ENCODE measurements around the gene PLA2R1. TPM values are rescaled to one million over a fixed set of nuclear protein-coding genes. Genes with fewer than 3 reads are reported as not detected.

The PLA2R1 gene
- polyA plus RNA-seq, 3 donors = not detected

DNA sequence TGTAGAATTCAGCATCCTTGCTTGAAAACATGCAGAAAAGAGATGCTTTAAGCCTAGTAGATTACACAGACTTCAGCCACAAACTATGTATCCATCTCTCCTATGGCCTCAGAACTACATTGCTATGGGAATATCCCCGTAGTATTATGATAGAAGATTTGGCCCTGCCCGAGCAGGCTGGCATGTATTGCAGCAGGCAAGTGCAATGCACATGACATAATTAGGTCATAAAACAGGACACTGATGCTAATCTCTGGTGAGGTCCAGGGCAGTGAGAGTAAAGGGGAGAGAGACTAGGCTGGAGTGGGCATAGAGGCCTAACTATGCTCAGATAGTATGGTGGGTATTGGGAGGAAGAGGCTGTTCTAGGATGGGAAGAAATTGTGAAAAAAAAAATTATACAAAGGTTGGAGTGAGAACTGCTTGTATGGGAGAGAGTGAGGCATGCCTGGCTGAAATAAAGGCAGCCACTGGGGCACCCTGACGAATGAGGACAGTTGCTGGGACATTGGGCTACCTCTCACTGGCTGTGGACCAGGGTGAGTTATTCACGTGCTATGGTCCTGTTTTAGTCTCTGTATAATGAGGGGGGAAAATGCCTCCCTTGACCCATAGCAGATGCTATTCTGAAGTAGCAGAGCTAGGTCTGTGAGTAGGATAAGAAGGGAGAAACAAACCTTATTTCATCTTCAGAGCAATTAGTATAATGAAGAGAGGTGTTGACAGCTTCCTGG lies 1.6 kb upstream of the PLA2R1 start:
- Histone ChIP-seq H3K27ac (ENCODE audit: low read depth in 1 of 2, low read length in 2 of 2) (no peak overlapping the region), H2AFZ (ENCODE audit: insufficient read depth, low read depth, low read length, poor library complexity, severe bottlenecking) (no peak overlapping the region), H3K36me3 (replicated peaks in 1 of 2; ENCODE audit: control insufficient read depth in 1 of 2, insufficient read depth in 2 of 2, low read length in 2 of 2) (no peaks in the 10 kb centered on the region), H3K4me1 (ENCODE audit: control insufficient read depth in 1 of 2, insufficient read depth in 2 of 2, low read length in 2 of 2) (peaks cover 7 to 17% of the 10 kb centered on the region in 2 donors), H3K4me2 (replicated peaks; ENCODE audit: extremely low read depth, low read length, poor library complexity, severe bottlenecking) (no peak overlapping the region), H3K9ac (ENCODE audit: insufficient read depth, low read length, poor library complexity, severe bottlenecking) (no peak overlapping the region), H3K27me3 (ENCODE audit: control insufficient read depth in 2 of 2, insufficient read depth in 2 of 2, low read length in 2 of 2) (peaks cover 6 to 32% of the 10 kb centered on the region in 2 donors), H3K4me3 (replicated peaks in 1 of 3; ENCODE audit: low read depth in 2 of 3, low read length in 3 of 3) (no peak overlapping the region), H4K20me1 (ENCODE audit: insufficient read depth, low read length) (no peaks in the 10 kb centered on the region), H3K9me3 (replicated peaks in 1 of 2; ENCODE audit: control insufficient read depth in 1 of 2, insufficient read depth in 1 of 2, low read length in 2 of 2) (no peaks in the 10 kb centered on the region), H3K79me2 (ENCODE audit: insufficient read depth, low read length) (no peaks in the 10 kb centered on the region)
- TF ChIP-seq CTCF (IDR thresholded peaks at IDR 0.05) = no peak
- peaks cover under 1 to 16% (median 7%) of the 10 kb centered on the region in 7 donors for H3K9me3 Mint-ChIP-seq
- intact Hi-C loops (cut with micrococcal nuclease) = no loop called here
- 90% methylated on average over 3 of the region's 4 CpGs for WGBS (ENCODE audit: insufficient coverage)
- no peak for DNase-seq
- peaks cover 0 to 2% of the 10 kb centered on the region in 2 donors for H3K36me3 Mint-ChIP-seq
- H3K27me3 Mint-ChIP-seq (ENCODE audit: low read depth in 3 of 3) = peaks cover 20 to 34% (median 26%) of the 10 kb centered on the region in 3 donors
- no peak overlapping the region for H3K4me3 Mint-ChIP-seq
- H3K4me1 Mint-ChIP-seq = peaks cover 17% of the 10 kb centered on the region
- no peak overlapping the region for H3K27ac Mint-ChIP-seq

DNA sequence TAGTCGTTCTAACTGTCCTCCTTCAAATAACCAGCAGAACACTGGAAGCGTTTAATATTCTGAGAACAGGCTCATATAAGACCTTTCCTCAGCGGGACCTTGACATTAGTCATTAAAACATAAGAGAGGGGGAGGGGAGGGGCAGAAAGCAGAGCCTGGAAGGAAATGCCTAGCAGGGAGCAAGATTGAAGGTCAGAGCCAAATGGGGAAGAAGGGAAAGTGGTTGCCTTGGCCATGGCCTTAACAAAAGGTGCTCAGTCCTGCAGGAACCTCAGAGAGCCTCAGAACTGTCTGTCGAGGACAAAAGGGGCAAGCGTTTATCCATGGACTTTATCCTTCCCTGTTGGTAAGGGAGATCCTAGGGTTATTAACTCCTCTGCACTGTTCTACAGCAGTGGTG lies 856 bp upstream of the PLA2R1 start:
- no peaks in the 10 kb centered on the region for H3K36me3 ChIP-seq (replicated peaks in 1 of 2; ENCODE audit: control insufficient read depth in 1 of 2, insufficient read depth in 2 of 2, low read length in 2 of 2)
- Mint-ChIP-seq H3K4me3 (peak overlapping the region in 1 of 2 donors; percentile 78), H3K4me1 (peaks cover 17% of the 10 kb centered on the region), H3K27ac (peak overlapping the region in 1 of 7 donors; percentile 1), H3K27me3 (ENCODE audit: low read depth in 3 of 3) (peaks cover 20 to 34% (median 26%) of the 10 kb centered on the region in 3 donors), H3K9me3 (peaks cover 0 to 13% (median 7%) of the 10 kb centered on the region in 7 donors), H3K36me3 (peaks cover 0 to 2% of the 10 kb centered on the region in 2 donors)
- TF ChIP-seq CTCF (IDR thresholded peaks at IDR 0.05) = no peak
- H2AFZ ChIP-seq (ENCODE audit: insufficient read depth, low read depth, low read length, poor library complexity, severe bottlenecking) = no peak overlapping the region
- H3K4me1 ChIP-seq (ENCODE audit: control insufficient read depth in 1 of 2, insufficient read depth in 2 of 2, low read length in 2 of 2) = peaks cover 7 to 17% of the 10 kb centered on the region in 2 donors
- H4K20me1 ChIP-seq (ENCODE audit: insufficient read depth, low read length) = no peaks in the 10 kb centered on the region
- no peak overlapping the region for H3K27ac ChIP-seq (ENCODE audit: low read depth in 1 of 2, low read length in 2 of 2)
- 88% methylated on average over 3 of the region's 5 CpGs for WGBS (ENCODE audit: insufficient coverage)
- no peak for DNase-seq
- peak overlapping the region; percentile 85 for H3K4me2 ChIP-seq (replicated peaks; ENCODE audit: extremely low read depth, low read length, poor library complexity, severe bottlenecking)
- no peak overlapping the region for H3K9ac ChIP-seq (ENCODE audit: insufficient read depth, low read length, poor library complexity, severe bottlenecking)
- no peaks in the 10 kb centered on the region for H3K79me2 ChIP-seq (ENCODE audit: insufficient read depth, low read length)
- intact Hi-C loops (cut with micrococcal nuclease) = no loop called here
- H3K27me3 ChIP-seq (ENCODE audit: control insufficient read depth in 2 of 2, insufficient read depth in 2 of 2, low read length in 2 of 2) = peaks cover 6 to 32% of the 10 kb centered on the region in 2 donors
- H3K9me3 ChIP-seq (replicated peaks in 1 of 2; ENCODE audit: control insufficient read depth in 1 of 2, insufficient read depth in 1 of 2, low read length in 2 of 2) = no peaks in the 10 kb centered on the region
- no peak overlapping the region for H3K4me3 ChIP-seq (replicated peaks in 1 of 3; ENCODE audit: low read depth in 2 of 3, low read length in 3 of 3)

Data from CD14-positive monocyte (primary cell).